K562 (cell line): ENCODE measurements around the gene PBRM1. TPM values are rescaled to one million over a fixed set of nuclear protein-coding genes. Genes with fewer than 3 reads are reported as not detected.

Experiments used
- ATAC-seq: fragments of 200-7000 bp; cut with Tn5 transposase; 3 replicates; pipeline ENCODE4 v1.9.1; 2020; ENCODE audit warnings: moderate library complexity
- BruUV-seq: library from RNA; stranded (reverse); fragments of 400-500 nt; replicated peaks from 2 replicates; lab custom pipeline; 2021; lab: Mats Ljungman, UMichigan
- CTCF ChIA-PET: fragments of 300-600 bp; formaldehyde crosslinking; extraction: SDS; loops from one replicate; lab custom pipeline; 2021; ENCODE audit warnings: low intra/inter-chr PET ratio; lab: Yijun Ruan, JAX
- POLR2A ChIA-PET: fragments of 300-600, 350-650 bp; sonication (Branson Sonifier 250); formaldehyde crosslinking; extraction: SDS; loops from one replicate; lab custom pipeline; 2021; ENCODE audit warnings: antibody characterized with exemption, inconsistent platforms; lab: Yijun Ruan, JAX
- DNase-seq, 4 experiments: peaks; one replicate each; pipeline versions ENCODE4 v3.0.0 to v3.0.0-alpha.2; 2011 to 2018; ENCODE audit warnings: low spot score in 3 of 4, mixed read lengths in 3 of 4; ENCODE audit errors: extremely low read depth in 1 of 4
- FAIRE-seq: peaks from 2 replicates; lab custom pipeline; 2011; peaks lifted over from hg19 to GRCh38; lab: Jason Lieb, UNC
- H2AFZ ChIP-seq: 2 replicates; pipeline ENCODE4 v1.6.0; 2011; ENCODE audit warnings: low read depth, low read length, control low read depth, inconsistent platforms
- H3K27ac ChIP-seq: fragments of 200-600 bp; 3 replicates; pipeline ENCODE4 v1.8.0; 2011; ENCODE audit warnings: low read depth, mild to moderate bottlenecking, control low read depth, inconsistent platforms, low read length, moderate library complexity, mixed read lengths; ENCODE audit errors: extremely low read depth
- H3K27me3 ChIP-seq, 2 experiments: fragments of 300-600 bp in 1 of 2; 2 replicates in 1 of 2; 3 replicates in 1 of 2; pipeline versions ENCODE4 v1.6.0 to v1.8.0; 2011; ENCODE audit warnings: inconsistent platforms in 2 of 2, low read length in 2 of 2, mild to moderate bottlenecking in 1 of 2, mixed read lengths in 1 of 2, moderate library complexity in 1 of 2; ENCODE audit not compliant: control insufficient read depth in 2 of 2, insufficient read depth in 2 of 2
- H3K36me3 ChIP-seq: fragments of 300-600 bp; 3 replicates; pipeline ENCODE4 v1.8.0; 2011; ENCODE audit warnings: mild to moderate bottlenecking, low read length, inconsistent platforms; ENCODE audit not compliant: control insufficient read depth, insufficient read depth
- H3K4me1 ChIP-seq, 2 experiments: fragments of 200-600 bp in 1 of 2; replicated peaks in 1 of 2; 2 replicates in 1 of 2; 3 replicates in 1 of 2; pipeline versions ENCODE4 v1.5.1 to v1.8.0; 2011; ENCODE audit warnings: inconsistent platforms in 2 of 2, low read length in 2 of 2, mild to moderate bottlenecking in 1 of 2, mixed read lengths in 1 of 2, moderate library complexity in 1 of 2; ENCODE audit not compliant: control insufficient read depth in 2 of 2, insufficient read depth in 2 of 2
- H3K4me2 ChIP-seq: 2 replicates; pipeline ENCODE4 v1.6.1; 2011; ENCODE audit warnings: low read length, control low read depth, inconsistent platforms, mixed read lengths; ENCODE audit not compliant: insufficient read depth
- H3K4me3 ChIP-seq: fragments of 200-600 bp; sonication (generic), shearing (Covaris generic); 2 replicates; pipeline ENCODE4 v1.5.1; 2016; ENCODE audit warnings: control low read depth, inconsistent platforms
- H3K79me2 ChIP-seq: fragments of 200-600 bp; 3 replicates; pipeline ENCODE4 v1.8.0; 2011; ENCODE audit warnings: low read length, inconsistent platforms; ENCODE audit not compliant: control insufficient read depth, insufficient read depth
- H3K9ac ChIP-seq, 2 experiments: 2 replicates each; pipeline versions ENCODE4 v1.6.0 to v1.6.1; 2011; ENCODE audit warnings: low read depth in 2 of 2, low read length in 2 of 2, control low read depth in 1 of 2, inconsistent platforms in 1 of 2, mild to moderate bottlenecking in 1 of 2, mixed read lengths in 1 of 2; ENCODE audit not compliant: insufficient read depth in 1 of 2
- H3K9me1 ChIP-seq: one replicate; pipeline ENCODE4 v1.6.0; 2011; ENCODE audit warnings: inconsistent platforms, mild to moderate bottlenecking, low read length, moderate library complexity; ENCODE audit not compliant: control insufficient read depth, insufficient read depth
- H3K9me3 ChIP-seq: replicated peaks from 2 replicates; pipeline ENCODE4 v1.5.1; 2011; ENCODE audit warnings: low read depth, low read length, inconsistent platforms; ENCODE audit not compliant: control insufficient read depth, insufficient read depth
- H4K20me1 ChIP-seq: replicated peaks from 2 replicates; pipeline ENCODE4 v1.6.1; 2011; ENCODE audit warnings: low read length, inconsistent platforms, mixed read lengths; ENCODE audit not compliant: control insufficient read depth, insufficient read depth
- ADNP ChIP-seq: fragments of 200-800 bp; sonication (Bioruptor generic); IDR thresholded peaks from 2 replicates; pipeline ENCODE4 v1.6.1; 2016; ENCODE audit warnings: missing genetic modification characterization, missing compliant biosample characterization
- KLF6 ChIP-seq: fragments of 250-450 bp; sonication (Bioruptor Pico); IDR thresholded peaks from 2 replicates; pipeline ENCODE4 v1.4.0; 2020; ENCODE audit warnings: mild to moderate bottlenecking, moderate library complexity, borderline replicate concordance
- RB1 ChIP-seq: fragments of 450-650 bp; IDR thresholded peaks from 2 replicates; pipeline ENCODE4 v1.6.1; 2017; ENCODE audit warnings: low read depth, mild to moderate bottlenecking
- SMARCB1 ChIP-seq: IDR thresholded peaks from 2 replicates; pipeline ENCODE4 v1.6.1; 2011; ENCODE audit warnings: improper control_type of control experiment, low read depth; ENCODE audit not compliant: insufficient read length
- STAG1 ChIP-seq: sonication (generic); formaldehyde crosslinking; IDR thresholded peaks from 2 replicates; pipeline ENCODE4 v1.5.0; 2020; ENCODE audit warnings: missing genetic modification reagents, borderline replicate concordance
- ZNF197 ChIP-seq: fragments of 200-800 bp; sonication (Bioruptor generic); IDR thresholded peaks from 2 replicates; pipeline ENCODE4 v1.6.1; 2016; ENCODE audit warnings: low read depth, missing genetic modification characterization, missing compliant biosample characterization
- ZNF449 ChIP-seq: fragments of 250-450 bp; sonication (Bioruptor Pico); IDR thresholded peaks from 2 replicates; pipeline ENCODE4 v1.8.0; 2022; ENCODE audit warnings: moderate library complexity, mild to moderate bottlenecking, inconsistent platforms
- ZNF780A ChIP-seq: fragments of 250-450 bp; sonication (Bioruptor Pico); IDR thresholded peaks from 2 replicates; pipeline ENCODE4 v1.5.0; 2021; ENCODE audit warnings: mild to moderate bottlenecking
- WGBS: fragments of 100-300 bp; shearing (Covaris generic); methylation state at CpG from one replicate; pipeline ENCODE4 v1.1.6; 2016; ENCODE audit warnings: low coverage, mixed read lengths; ENCODE audit not compliant: insufficient coverage; ENCODE audit errors: missing lambda C conversion rate; 5-methylcytosine and 5-hydroxymethylcytosine counted together
- in situ Hi-C: fragments of 300-500 bp; cut with MboI; formaldehyde crosslinking; loops from 4 replicates; pipeline ENCODE4 v1.15.0; 2018; ENCODE audit warnings: inconsistent platforms, mixed read lengths
- intact Hi-C: fragments of 100-400 bp; cut with micrococcal nuclease; formaldehyde crosslinking; loops from 2 replicates; pipeline ENCODE4 v1.14.2; 2022
- polyA plus RNA-seq, 8 experiments: library from polyadenylated mRNA; depleted of rRNA in 4 of 8; stranded (reverse) in 5 of 8; unstranded in 3 of 8; fragments of >200 nt; fragmentation: Nextera tagmentation in 2 of 8; fragmentation: Illumina TruSeq in 1 of 8; extraction: Ambion mirVana in 2 of 8; extraction: Trizol in 1 of 8; gene quantifications; 2 replicates each; pipeline versions ENCODE4 v1.2.1 to v1.2.3, GENCODE V29; 2011 to 2014; ENCODE audit warnings: inconsistent platforms in 1 of 8, missing spikeins in 1 of 8
- total RNA-seq, 7 experiments: library from RNA; depleted of rRNA in 6 of 7; stranded (reverse); fragments of >200 nt in 6 of 7; fragmentation: Illumina TruSeq in 2 of 7; extraction: Trizol in 2 of 7; gene quantifications; 2 replicates each; pipeline versions ENCODE4 v1.2.1 to v1.2.3, GENCODE V29; 2011 to 2021; ENCODE audit warnings: low replicate concordance in 1 of 7

PBRM1 gene
- total and polyA plus RNA-seq, 9 of the 15 experiments (the other 6 are each of a cell fraction or from before 2014, with no cell fraction given): 3.9 to 31.8 (median 19.0) TPM

- no peak for FAIRE-seq
- Histone ChIP-seq H3K4me1 (peaks cover 5 to 44% of the 10 kb centered on the region in 2 experiments; a peak in 4 of 5 replicates), H3K79me2 (no peaks in the 10 kb centered on the region), H3K9ac (no peak overlapping the region), H3K4me3 (no peak overlapping the region), H3K27me3 (peaks cover 0 to 37% of the 10 kb centered on the region in 2 experiments; a peak in 2 of 5 replicates), H3K36me3 (no peaks in the 10 kb centered on the region), H3K9me3 (no peaks in the 10 kb centered on the region), H2AFZ (no peak overlapping the region), H3K4me2 (no peak overlapping the region), H3K9me1 (no peaks in the 10 kb centered on the region), H3K27ac (no peak overlapping the region), H4K20me1 (no peaks in the 10 kb centered on the region)
- WGBS: 14% methylated on average over 6 of the region's 7 CpGs
- ChIA-PET CTCF (no interaction called here), POLR2A (interaction anchor here (0.6 to 1.0 kb wide), 2 partner anchors 17 to 24 kb away, joined by 3 read pairs; no protein-coding TSS in a partner anchor)
- no TSS peak for BruUV-seq
- intact Hi-C loops (no loop called here), in situ Hi-C loops (no loop called here)
- TF ChIP-seq ZNF197 (CRISPR knock-in tag) (no peak), ZNF449 (CRISPR knock-in tag) (no peak), KLF6 (CRISPR knock-in tag) (no peak), ZNF780A (CRISPR knock-in tag) (no peak), STAG1 (no peak), RB1 (no peak), SMARCB1 (no peak), ADNP (tag) (no peak)
- no peak for DNase-seq
- ATAC-seq: no peak
Measured at GRCh38 chr3:52513281-52513680, 172.4 kb downstream of the PBRM1 start.
